GM18907 (cell line): ENCODE measurements around the gene ABCA7.
A peak's percentile ranks its signal among the peaks of the same experiment; 100 is the strongest.
"Not testable (repeated sequence)": the region's sequence is repeated elsewhere in the genome, so short reads cannot be mapped to it uniquely, and the experiment has no call there.

Experiments used
- ATAC-seq: cut with Tn5 transposase; IDR thresholded peaks from one replicate; pipeline ENCODE4 v1.9.1; 2021; ENCODE audit warnings: mild to moderate bottlenecking, moderate library complexity; ENCODE audit not compliant: unreplicated experiment

Gene ABCA7

DNA sequence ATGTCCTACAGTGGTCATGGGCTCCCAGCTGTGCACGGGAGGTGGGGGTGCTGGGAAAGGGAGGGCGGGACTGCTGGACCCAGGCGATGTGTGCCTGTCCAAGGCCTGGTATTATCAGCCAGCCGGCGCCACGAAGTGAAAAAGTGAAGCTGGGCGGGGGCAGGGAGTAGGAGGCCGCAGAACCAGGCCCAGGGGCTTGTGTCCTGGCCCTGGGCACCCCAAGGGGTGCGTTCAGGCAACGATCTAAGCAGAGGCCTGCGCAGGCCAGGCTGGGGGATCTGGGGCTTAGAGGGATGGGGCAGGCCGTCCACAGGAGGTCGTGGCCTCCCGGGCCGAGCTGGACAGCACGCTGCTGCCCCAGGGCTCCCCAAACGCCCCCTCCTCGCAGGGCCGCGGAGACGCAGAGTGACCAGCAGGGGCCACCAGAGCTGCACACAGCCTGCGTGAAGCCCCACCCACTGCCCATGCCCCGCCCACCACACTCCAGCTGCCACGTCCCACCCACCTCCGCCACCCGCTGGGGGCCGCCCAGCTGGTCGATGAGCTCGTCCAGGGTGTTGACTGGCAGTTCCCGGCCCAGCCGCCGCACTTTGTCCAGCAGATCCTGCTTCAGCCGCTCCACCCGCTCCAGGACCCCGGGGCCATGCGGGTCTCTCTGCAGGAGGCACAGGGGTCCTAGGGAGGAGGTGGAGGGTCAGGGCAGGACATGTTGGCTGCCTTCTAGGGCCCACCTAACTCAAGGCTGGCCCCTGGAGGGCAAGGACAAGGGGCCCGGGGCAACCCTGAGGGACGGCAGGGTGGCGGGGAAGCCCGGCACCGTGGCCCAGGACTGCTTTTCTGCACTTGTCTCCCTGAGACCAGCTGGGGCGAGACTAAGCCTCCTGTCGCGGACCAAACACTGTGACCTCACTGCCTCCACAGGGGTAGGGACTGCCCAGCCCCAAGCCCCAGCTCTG, 73.4 kb downstream of the ABCA7 start:
- peak; percentile 45 for ATAC-seq

DNA sequence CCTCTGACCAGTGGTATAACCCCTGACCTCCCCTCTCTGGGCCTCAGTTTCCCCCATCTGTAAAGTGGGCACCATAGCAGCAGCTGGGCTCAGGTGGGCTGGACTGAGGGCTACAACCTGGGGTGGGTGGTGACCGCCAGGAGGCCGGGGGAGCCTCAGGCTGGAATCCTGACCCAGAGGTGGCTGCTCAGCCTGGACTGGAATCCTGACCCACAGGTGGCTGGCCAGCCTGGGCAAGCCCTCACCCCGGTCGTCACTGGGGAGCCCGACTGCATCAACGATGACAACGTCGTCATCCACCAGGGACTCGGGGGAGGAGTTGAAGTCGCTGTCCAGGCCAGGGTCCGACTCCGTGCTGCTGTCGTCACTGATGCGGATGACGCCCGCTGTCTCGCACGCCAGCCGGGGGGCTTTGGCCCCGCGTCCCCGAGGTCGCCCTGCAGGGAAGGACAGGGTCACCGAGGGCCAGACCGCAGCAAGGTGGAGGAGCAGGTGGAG, 74.1 kb downstream of the ABCA7 start:
- no peak for ATAC-seq

DNA sequence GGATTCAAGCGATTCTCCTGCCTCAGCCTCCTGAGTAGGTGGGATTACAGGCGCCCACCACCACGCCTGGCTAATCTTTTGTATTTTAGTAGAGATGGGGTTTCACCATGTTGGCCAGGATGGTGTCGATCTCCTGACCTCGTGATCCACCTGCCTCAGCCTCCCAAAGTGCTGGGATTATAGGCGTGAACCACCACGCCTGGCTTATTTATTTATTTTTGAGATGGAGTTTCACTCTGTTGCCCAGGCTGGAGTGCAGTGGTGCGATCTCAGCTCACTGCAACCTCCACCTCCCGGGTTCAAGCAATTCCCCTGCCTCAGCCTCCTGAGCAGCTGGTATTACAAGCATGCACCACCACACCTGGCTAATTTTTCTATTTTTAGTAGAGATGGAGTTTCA, 74.8 kb downstream of the ABCA7 start:
- ATAC-seq: not testable (repeated sequence)
